Eye (tissue), 1 donor: ENCODE data around the gene ADGRV1.
"Not testable (repeated sequence)": the region's sequence is repeated elsewhere in the genome, so short reads cannot be mapped to it uniquely, and the experiment has no call there.

Source experiments
- DNase-seq: peaks from one replicate; pipeline ENCODE4 v3.0.0-alpha.2; 2015

Gene ADGRV1

GRCh38 chr5:90959262-90959661 is 400.7 kb downstream of the ADGRV1 start:
- no peak for DNase-seq

GRCh38 chr5:90962481-90962880 is 403.9 kb downstream of the ADGRV1 start:
- DNase-seq = no peak

- DNase-seq = no peak
Measured at GRCh38 chr5:90965110-90965685, 406.6 kb downstream of the ADGRV1 start.

- DNase-seq = no peak
Measured at GRCh38 chr5:90967443-90967842, 408.8 kb downstream of the ADGRV1 start.

GRCh38 chr5:90967851-90968250 is 409.3 kb downstream of the ADGRV1 start:
- no peak for DNase-seq

- DNase-seq = no peak
Measured at GRCh38 chr5:90968319-90968718, 409.7 kb downstream of the ADGRV1 start.

GRCh38 chr5:90969945-90970344 is 411.3 kb downstream of the ADGRV1 start:
- not testable (repeated sequence) for DNase-seq

GRCh38 chr5:90981177-90981576 is 422.6 kb downstream of the ADGRV1 start:
- no peak for DNase-seq

GRCh38 chr5:90981821-90982220 is 423.2 kb downstream of the ADGRV1 start:
- DNase-seq = no peak

GRCh38 chr5:90982576-90982975 is 424.0 kb downstream of the ADGRV1 start:
- no peak for DNase-seq

- no peak for DNase-seq
Measured at GRCh38 chr5:90983148-90983547, 424.6 kb downstream of the ADGRV1 start.

GRCh38 chr5:90983711-90984124 is 425.1 kb downstream of the ADGRV1 start:
- DNase-seq = no peak

GRCh38 chr5:90985341-90985740 is 426.7 kb downstream of the ADGRV1 start:
- no peak for DNase-seq

- no peak for DNase-seq
Measured at GRCh38 chr5:90987726-90988125, 429.1 kb downstream of the ADGRV1 start.

GRCh38 chr5:90991201-90991600 is 432.6 kb downstream of the ADGRV1 start:
- DNase-seq = no peak

GRCh38 chr5:90994796-90995195 is 436.2 kb downstream of the ADGRV1 start:
- DNase-seq = no peak

GRCh38 chr5:90996089-90996488 is 437.5 kb downstream of the ADGRV1 start:
- no peak for DNase-seq

GRCh38 chr5:90997082-90997481 is 438.5 kb downstream of the ADGRV1 start:
- no peak for DNase-seq

- DNase-seq = no peak
Measured at GRCh38 chr5:91000743-91001142, 442.1 kb downstream of the ADGRV1 start.

GRCh38 chr5:91006713-91007112 is 448.1 kb downstream of the ADGRV1 start:
- DNase-seq = no peak

- no peak for DNase-seq
Measured at GRCh38 chr5:91007251-91007650, 448.7 kb downstream of the ADGRV1 start.

- no peak for DNase-seq
Measured at GRCh38 chr5:91007780-91008402, 449.3 kb downstream of the ADGRV1 start.

GRCh38 chr5:91010090-91010489 is 451.5 kb downstream of the ADGRV1 start:
- no peak for DNase-seq

- DNase-seq = no peak
Measured at GRCh38 chr5:91011029-91011428, 452.4 kb downstream of the ADGRV1 start.

GRCh38 chr5:91012867-91013266 is 454.3 kb downstream of the ADGRV1 start:
- not testable (repeated sequence) for DNase-seq
